HCT116 (cell line): ENCODE data around the gene NUMA1. TPM values are rescaled to one million over a fixed set of nuclear protein-coding genes. Genes with fewer than 3 reads are reported as not detected.

Experiments used
- ATAC-seq: fragments of 200-7000 bp; cut with Tn5 transposase; 2 replicates; pipeline ENCODE4 v1.9.1; 2020; ENCODE audit warnings: mild to moderate bottlenecking, moderate library complexity
- BruUV-seq: library from RNA; stranded (reverse); fragments of 400-500 nt; replicated peaks from 2 replicates; lab custom pipeline; 2021; lab: Mats Ljungman, UMichigan
- CTCF ChIA-PET: fragments of 300-600 bp; sonication (Branson Sonifier 250); formaldehyde crosslinking; loops from one replicate; lab custom pipeline; 2021; ENCODE audit warnings: antibody characterized with exemption; lab: Charles Lee
- POLR2A ChIA-PET: fragments of 300-600, 350-600 bp; sonication (Branson Sonifier 250); formaldehyde crosslinking; loops from one replicate; lab custom pipeline; 2021; ENCODE audit warnings: antibody characterized with exemption; lab: Charles Lee
- RAD21 ChIA-PET, 2 experiments: fragments of 300-600 bp; sonication (Branson Sonifier 250); formaldehyde crosslinking; loops; one replicate each; lab custom pipeline; 2023; ENCODE audit warnings: low total read pairs in 2 of 2; ENCODE audit not compliant: uncharacterized antibody in 2 of 2, unreplicated experiment in 2 of 2, low non-redundant PET in 1 of 2; lab: Charles Lee
- DNase-seq: peaks from one replicate; pipeline ENCODE4 v3.0.0-alpha.2; 2010; ENCODE audit warnings: low read depth, low spot score
- H2AFZ ChIP-seq: fragments of 200-600 bp; shearing (Covaris generic), sonication (generic); 2 replicates; pipeline ENCODE4 v1.6.1; 2017; ENCODE audit warnings: low read depth, mixed run types, mixed read lengths, antibody characterized with exemption, low read length; ENCODE audit not compliant: poor library complexity, severe bottlenecking
- H3K27ac ChIP-seq: 2 replicates; pipeline ENCODE4 v1.5.1; 2012; ENCODE audit warnings: low read depth, low read length
- H3K27me3 ChIP-seq: fragments of 200-600 bp; sonication (generic); 2 replicates; pipeline ENCODE4 v1.6.1; 2016; ENCODE audit warnings: mixed run types, low read length, mixed read lengths; ENCODE audit not compliant: insufficient read depth
- H3K36me3 ChIP-seq, 2 experiments: fragments of 200-500 bp in 1 of 2; fragments of 200-600 bp in 1 of 2; sonication (Bioruptor generic) in 1 of 2; sonication (generic) in 1 of 2; 2 replicates each; pipeline versions ENCODE4 v1.5.1 to v1.6.1; 2014 to 2016; ENCODE audit warnings: low read length in 2 of 2, inconsistent platforms in 1 of 2, mixed read lengths in 1 of 2, mixed run types in 1 of 2; ENCODE audit not compliant: insufficient read depth in 2 of 2, control insufficient read depth in 1 of 2
- H3K4me1 ChIP-seq, 2 experiments: fragments of 200-600 bp in 1 of 2; sonication (generic) in 1 of 2; 2 replicates each; pipeline versions ENCODE4 v1.5.1 to v1.6.1; 2012 to 2017; ENCODE audit warnings: low read length in 2 of 2, inconsistent platforms in 1 of 2, mild to moderate bottlenecking in 1 of 2, mixed read lengths in 1 of 2, mixed run types in 1 of 2, moderate library complexity in 1 of 2; ENCODE audit not compliant: insufficient read depth in 2 of 2, control insufficient read depth in 1 of 2
- H3K4me2 ChIP-seq: fragments of 200-600 bp; sonication (generic); 2 replicates; pipeline ENCODE4 v1.6.1; 2017; ENCODE audit warnings: mixed run types, low read length, mixed read lengths
- H3K4me3 ChIP-seq, 2 experiments: fragments of 200-600 bp in 1 of 2; sonication (generic) in 1 of 2; replicated peaks in 1 of 2; 2 replicates each; pipeline ENCODE4 v1.5.1; 2011 to 2016; ENCODE audit warnings: low read length in 2 of 2, control low read depth in 1 of 2, low read depth in 1 of 2, mild to moderate bottlenecking in 1 of 2, mixed read lengths in 1 of 2, mixed run types in 1 of 2
- H3K79me2 ChIP-seq: fragments of 200-600 bp; sonication (generic); 2 replicates; pipeline ENCODE4 v1.6.1; 2017; ENCODE audit warnings: mild to moderate bottlenecking, mixed run types, low read length, moderate library complexity, mixed read lengths; ENCODE audit not compliant: insufficient read depth
- H3K9ac ChIP-seq: fragments of 200-600 bp; sonication (generic); 2 replicates; pipeline ENCODE4 v1.6.1; 2016; ENCODE audit warnings: low read length, mixed read lengths
- H3K9me2 ChIP-seq: fragments of 200-600 bp; sonication (generic), shearing (Covaris generic); 2 replicates; pipeline ENCODE4 v1.6.1; 2017; ENCODE audit warnings: mixed run types, mild to moderate bottlenecking, moderate library complexity; ENCODE audit not compliant: insufficient read depth
- H3K9me3 ChIP-seq, 2 experiments: fragments of 200-500 bp in 1 of 2; fragments of 200-600 bp in 1 of 2; sonication (Bioruptor generic) in 1 of 2; sonication (generic) in 1 of 2; 2 replicates each; pipeline ENCODE4 v1.6.1; 2014 to 2017; ENCODE audit warnings: low read length in 2 of 2, mixed read lengths in 2 of 2, inconsistent platforms in 1 of 2, low read depth in 1 of 2, mild to moderate bottlenecking in 1 of 2, mixed run types in 1 of 2, moderate library complexity in 1 of 2; ENCODE audit not compliant: control insufficient read depth in 1 of 2, insufficient read depth in 1 of 2
- H4K20me1 ChIP-seq: fragments of 200-600 bp; sonication (generic), shearing (Covaris generic); 2 replicates; pipeline ENCODE4 v1.6.1; 2017; ENCODE audit warnings: mixed run types, mild to moderate bottlenecking, moderate library complexity; ENCODE audit not compliant: insufficient read depth
- CTCF ChIP-seq, 3 experiments: fragments of 200-600 bp in 1 of 3; sonication (generic) in 1 of 3; IDR thresholded peaks in 2 of 3; conservative IDR thresholded peaks in 1 of 3; 2 replicates each; pipeline ENCODE4 v1.5.1; 2012 to 2017; ENCODE audit warnings: low read depth in 2 of 3, low read length in 2 of 3, antibody characterized with exemption in 1 of 3, borderline replicate concordance in 1 of 3, control low read depth in 1 of 3, mild to moderate bottlenecking in 1 of 3, mixed read lengths in 1 of 3, mixed run types in 1 of 3, moderate library complexity in 1 of 3; ENCODE audit not compliant: insufficient read depth in 1 of 3
- EZH2 ChIP-seq: fragments of 200-600 bp; sonication (generic); IDR thresholded peaks from 2 replicates; pipeline ENCODE4 v1.6.1; 2017; ENCODE audit warnings: antibody characterized with exemption, mixed run types
- FOSL1 ChIP-seq: IDR thresholded peaks from 2 replicates; pipeline ENCODE4 v1.6.1; 2012; ENCODE audit warnings: low read depth
- JUND ChIP-seq: IDR thresholded peaks from 2 replicates; pipeline ENCODE4 v1.6.1; 2012
- RAD21 ChIP-seq: IDR thresholded peaks from 2 replicates; pipeline ENCODE4 v1.6.1; 2012; ENCODE audit warnings: low read depth, mild to moderate bottlenecking
- SP1 ChIP-seq: IDR thresholded peaks from 2 replicates; pipeline ENCODE4 v1.6.1; 2012; ENCODE audit warnings: low read depth
- TCF7L2 ChIP-seq: IDR thresholded peaks from 2 replicates; pipeline ENCODE4 v1.7.0; 2011; ENCODE audit warnings: borderline replicate concordance, inconsistent platforms; ENCODE audit not compliant: insufficient read depth, insufficient read length; ENCODE audit errors: extremely low read depth
- YY1 ChIP-seq: IDR thresholded peaks from 2 replicates; pipeline ENCODE4 v1.6.1; 2011; ENCODE audit warnings: low read length, low read depth, moderate library complexity, mild to moderate bottlenecking; ENCODE audit not compliant: insufficient replicate concordance; ENCODE audit errors: extremely low read depth
- ZNF274 ChIP-seq: fragments of 200-500 bp; sonication (Bioruptor generic); IDR thresholded peaks from 2 replicates; pipeline ENCODE4 v1.6.1; 2014; ENCODE audit warnings: mild to moderate bottlenecking, low read depth, low read length, inconsistent platforms
- intact Hi-C: fragments of 100-400 bp; cut with micrococcal nuclease; formaldehyde crosslinking; loops from 2 replicates; pipeline ENCODE4 v1.10.0; 2022
- total RNA-seq: library from RNA; stranded (reverse); gene quantifications from one replicate; pipeline ENCODE4 v1.2.1, GENCODE V29; 2021; ENCODE audit not compliant: unreplicated experiment
- TF ChIP-seq, protein P1 (sequence below): IDR thresholded peaks from 2 replicates; pipeline ENCODE4 v1.6.1; 2011; ENCODE audit warnings: mild to moderate bottlenecking, low read length, moderate library complexity; ENCODE audit not compliant: insufficient replicate concordance; ENCODE audit errors: extremely low read depth

Gene NUMA1
- total RNA-seq, 1 experiment from 2014 or later = 133 TPM

GRCh38 chr11:71992136-71992730, 88.1 kb downstream of the NUMA1 start (continued):
- TF ChIP-seq FOSL1 (no peak), CTCF (IDR thresholded peaks at IDR 0.05 in 2 of 3, conservative IDR thresholded peaks at IDR 0.05 in 1 of 3; ENCODE audit: borderline replicate concordance in 1 of 3, insufficient read depth in 1 of 3, low read depth in 2 of 3, low read length in 2 of 3) (no peak), YY1 (no peak), JUND (no peak), EZH2 (no peak), ZNF274 (no peak), SP1 (no peak)
- TF ChIP-seq, protein P1, sequence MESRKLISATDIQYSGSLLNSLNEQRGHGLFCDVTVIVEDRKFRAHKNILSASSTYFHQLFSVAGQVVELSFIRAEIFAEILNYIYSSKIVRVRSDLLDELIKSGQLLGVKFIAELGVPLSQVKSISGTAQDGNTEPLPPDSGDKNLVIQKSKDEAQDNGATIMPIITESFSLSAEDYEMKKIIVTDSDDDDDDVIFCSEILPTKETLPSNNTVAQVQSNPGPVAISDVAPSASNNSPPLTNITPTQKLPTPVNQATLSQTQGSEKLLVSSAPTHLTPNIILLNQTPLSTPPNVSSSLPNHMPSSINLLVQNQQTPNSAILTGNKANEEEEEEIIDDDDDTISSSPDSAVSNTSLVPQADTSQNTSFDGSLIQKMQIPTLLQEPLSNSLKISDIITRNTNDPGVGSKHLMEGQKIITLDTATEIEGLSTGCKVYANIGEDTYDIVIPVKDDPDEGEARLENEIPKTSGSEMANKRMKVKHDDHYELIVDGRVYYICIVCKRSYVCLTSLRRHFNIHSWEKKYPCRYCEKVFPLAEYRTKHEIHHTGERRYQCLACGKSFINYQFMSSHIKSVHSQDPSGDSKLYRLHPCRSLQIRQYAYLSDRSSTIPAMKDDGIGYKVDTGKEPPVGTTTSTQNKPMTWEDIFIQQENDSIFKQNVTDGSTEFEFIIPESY = no peak
- TF ChIP-seq, all 23 proteins: peak for 0

DNA sequence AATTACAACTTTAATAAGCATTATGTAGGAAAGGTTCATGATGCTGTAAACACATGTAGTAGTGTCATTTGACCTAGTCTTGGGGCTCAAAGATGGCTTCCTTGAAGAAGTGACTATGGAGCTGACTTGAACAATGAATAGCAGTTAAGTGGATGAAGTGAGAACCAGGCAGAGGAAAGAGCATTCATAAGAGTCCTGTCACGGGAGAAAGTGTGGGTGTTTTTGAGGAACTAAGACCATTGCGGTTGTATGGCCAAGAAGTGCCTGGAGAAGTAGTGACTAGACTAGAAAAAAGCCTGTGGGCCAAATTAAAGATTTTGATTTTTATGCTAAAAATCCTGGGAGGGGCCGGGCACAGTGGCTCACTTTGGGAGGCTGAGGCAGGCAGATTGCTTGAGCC, 88.8 kb downstream of the NUMA1 start:
- Histone ChIP-seq H3K79me2 (no peaks in the 10 kb centered on the region; the same call in 1 of the 2 replicates), H3K36me3 (peaks cover 0 to 8% of the 10 kb centered on the region in 2 experiments; a peak in 1 of 4 replicates), H3K27ac (no peak overlapping the region), H3K9me3 (no peaks in the 10 kb centered on the region), H3K27me3 (no peaks in the 10 kb centered on the region), H2AFZ (no peak overlapping the region), H4K20me1 (no peaks in the 10 kb centered on the region), H3K4me3 (no peak overlapping the region), H3K4me2 (no peak overlapping the region), H3K9ac (no peak overlapping the region), H3K9me2 (no peaks in the 10 kb centered on the region), H3K4me1 (no peaks in the 10 kb centered on the region)
- no peak for DNase-seq
- intact Hi-C loops = no loop called here
- CTCF ChIA-PET = no interaction called here
- ATAC-seq = no peak
- POLR2A ChIA-PET = no interaction called here
- RAD21 ChIA-PET = no interaction called here
- BruUV-seq = no TSS peak
- TF ChIP-seq, protein P1 = no peak
- no peak for TF ChIP-seq RAD21
- TF ChIP-seq CTCF (IDR thresholded peaks at IDR 0.05 in 2 of 3, conservative IDR thresholded peaks at IDR 0.05 in 1 of 3; ENCODE audit: borderline replicate concordance in 1 of 3, insufficient read depth in 1 of 3, low read depth in 2 of 3, low read length in 2 of 3) = no peak
- no peak for TF ChIP-seq TCF7L2
